ENCODE results near the gene GNAI3.

The GNAI3 gene

DNA sequence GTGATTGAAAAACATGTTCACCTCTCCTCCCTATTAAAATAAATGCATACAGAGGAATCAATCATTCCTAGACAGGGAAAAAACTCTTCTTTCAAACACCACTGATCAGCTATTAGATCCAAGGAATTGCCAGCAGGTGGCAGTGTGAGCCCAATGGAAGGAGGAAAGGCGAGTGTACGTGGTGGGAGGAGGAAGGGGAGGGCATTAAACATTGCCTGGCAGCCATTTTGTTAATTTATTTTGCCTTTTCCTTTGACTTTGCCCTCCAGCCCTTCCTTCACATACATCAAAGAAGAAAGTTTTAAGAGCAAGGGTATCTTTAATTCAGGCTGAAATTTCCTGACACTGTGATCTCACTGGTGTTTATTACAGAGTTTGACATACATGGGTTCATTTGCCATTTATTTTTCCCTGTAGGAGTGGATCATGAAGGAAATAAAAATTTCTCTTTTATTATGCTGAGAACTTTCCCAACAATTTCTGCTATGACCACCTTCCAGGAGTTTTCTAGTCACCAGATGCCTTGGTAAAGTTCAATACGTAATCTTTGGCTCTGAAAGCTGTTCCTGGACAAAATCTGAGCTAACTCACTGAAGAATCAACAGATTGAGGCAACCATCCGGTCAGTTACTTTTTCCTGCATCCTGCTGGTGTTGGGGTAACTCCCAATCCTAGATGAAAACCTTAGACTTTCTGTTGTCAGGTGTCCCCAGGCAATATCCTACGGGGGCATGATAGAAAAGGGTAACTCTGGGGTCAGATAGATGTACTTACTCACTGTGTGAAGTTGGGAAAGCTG, 1.9 kb upstream of the GNAI3 start:
- DNase-seq, result peak; percentile 86

DNA sequence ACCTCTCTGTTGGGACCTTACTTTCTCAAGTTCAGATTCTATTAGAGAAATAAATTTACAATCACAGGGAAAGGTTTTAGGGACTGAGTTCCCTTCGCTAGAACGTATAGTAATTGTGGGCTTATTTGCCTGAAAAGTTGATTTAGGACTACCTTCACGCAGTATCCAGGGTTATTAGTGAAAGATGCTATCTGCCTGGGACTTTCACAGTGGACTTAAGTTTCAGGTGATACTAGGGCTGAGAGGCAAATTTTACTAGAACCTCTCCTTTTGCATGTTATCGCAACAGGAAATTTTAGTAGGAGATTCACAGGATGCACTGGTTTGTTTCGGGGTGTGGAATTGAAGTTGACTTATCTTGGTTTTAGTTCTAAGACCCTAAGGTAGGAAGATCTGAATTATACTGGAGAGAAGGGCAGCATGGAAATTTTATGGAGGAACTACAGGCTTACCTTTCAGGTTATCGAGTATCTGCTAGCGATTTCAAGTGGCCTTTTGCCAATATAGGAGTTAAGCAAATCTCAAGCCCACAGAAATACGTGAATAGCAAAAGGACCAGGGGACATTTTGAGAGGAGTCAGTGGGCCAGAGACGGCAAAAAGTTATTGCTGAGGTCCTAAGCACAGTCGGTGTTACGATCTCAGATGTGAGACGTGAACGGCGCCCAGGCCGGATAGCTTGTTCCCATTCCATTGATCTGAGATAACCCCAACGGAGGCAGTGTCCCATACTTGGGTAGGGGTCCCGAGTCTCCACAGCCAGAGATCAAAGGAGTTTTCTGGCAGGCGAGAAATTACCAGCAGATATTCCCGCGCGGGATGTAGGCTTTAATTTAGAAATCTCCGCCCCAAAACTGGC, 723 bp upstream of the GNAI3 start:
- no peak for DNase-seq

DNA sequence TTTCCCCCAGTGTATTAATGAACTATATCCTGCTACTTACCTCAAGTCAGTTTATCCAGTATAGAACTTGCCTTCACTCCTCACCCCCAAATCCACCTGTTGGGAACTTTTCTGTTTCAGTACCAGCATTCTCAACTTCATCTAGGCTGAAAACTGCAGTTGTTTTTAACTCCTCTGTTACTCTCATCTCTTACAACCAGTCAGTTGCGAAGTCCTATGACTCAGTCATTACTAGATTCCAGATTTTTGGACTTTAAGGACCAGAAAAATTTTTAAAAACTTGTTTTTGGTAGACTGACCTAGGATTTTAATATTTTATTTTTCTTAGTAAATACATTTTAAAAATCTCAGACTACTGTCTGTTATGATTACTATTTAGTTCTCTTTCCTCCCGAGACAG, 8.1 kb downstream of the GNAI3 start:
- no peak for DNase-seq

DNA sequence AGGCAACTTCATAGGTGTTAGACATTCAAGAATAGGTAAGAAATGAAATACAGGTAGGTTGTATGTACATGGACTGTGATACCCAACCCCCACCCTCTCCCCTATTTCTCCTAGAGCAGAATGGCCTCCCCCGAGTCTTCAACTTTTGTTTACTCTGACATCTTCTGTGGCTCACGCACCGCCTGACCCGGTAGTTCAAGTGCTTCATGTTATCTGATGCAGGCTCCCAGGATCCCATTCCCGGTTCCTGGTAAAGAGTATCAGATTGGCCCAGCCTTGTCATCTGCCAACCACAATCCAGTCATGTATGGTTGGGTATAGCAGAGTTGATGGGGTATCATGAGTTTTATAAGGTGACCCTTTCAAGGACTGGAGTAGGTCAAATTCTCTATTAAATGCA, 9.1 kb downstream of the GNAI3 start:
- DNase-seq, result no peak

DNA sequence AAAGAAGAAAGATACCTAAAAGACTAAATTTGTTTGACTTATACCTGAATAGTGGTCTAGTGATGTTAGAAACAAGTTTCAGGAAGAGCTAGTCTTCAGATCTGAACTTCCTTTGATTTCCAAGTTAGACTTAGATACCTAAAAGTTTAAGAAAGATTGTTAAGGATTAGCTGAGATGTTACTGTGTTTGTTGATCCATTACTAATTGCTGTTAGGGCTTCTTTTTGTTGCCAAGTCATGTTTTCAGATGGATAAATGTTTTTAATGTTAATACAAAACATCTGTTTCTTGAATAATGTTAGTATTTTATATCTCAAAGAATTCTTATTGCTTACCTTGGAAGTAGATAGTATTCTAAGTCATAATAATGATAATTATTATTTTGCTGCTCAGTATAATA, 11.6 kb downstream of the GNAI3 start:
- no peak for DNase-seq

DNA sequence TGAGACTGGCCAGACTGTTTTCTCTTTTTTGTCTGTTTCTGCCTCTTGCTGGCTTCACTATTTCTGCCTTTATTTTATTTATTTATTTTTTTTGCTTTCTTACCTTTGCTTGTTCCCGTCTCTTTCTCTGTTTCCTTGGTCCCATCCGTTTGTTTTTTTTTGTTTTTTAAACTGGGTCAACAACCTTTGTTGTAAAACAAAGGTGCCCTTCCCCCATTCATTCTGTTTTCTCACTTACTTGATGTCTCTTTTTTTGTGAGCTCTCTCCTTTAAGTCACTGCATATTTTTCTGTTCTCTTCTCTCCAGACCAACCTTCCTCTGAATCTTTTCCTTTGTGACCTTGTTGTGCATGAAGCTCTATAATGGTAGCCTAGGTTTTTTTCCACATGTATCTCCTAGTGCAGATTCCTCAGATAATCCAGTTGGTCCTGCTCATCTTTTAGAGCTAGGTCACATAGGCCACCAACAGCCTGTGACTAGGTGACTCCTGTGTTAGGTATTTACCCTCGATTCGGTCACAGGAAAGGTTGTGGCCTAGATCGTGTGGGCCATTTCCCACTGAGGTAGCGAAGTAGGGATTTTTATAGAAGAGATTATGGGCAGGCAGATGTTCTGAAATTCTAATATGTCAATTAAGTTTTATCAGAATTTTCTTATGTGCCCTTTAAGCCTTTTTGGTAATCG, 15.9 kb downstream of the GNAI3 start:
- DNase-seq, result no peak

DNA sequence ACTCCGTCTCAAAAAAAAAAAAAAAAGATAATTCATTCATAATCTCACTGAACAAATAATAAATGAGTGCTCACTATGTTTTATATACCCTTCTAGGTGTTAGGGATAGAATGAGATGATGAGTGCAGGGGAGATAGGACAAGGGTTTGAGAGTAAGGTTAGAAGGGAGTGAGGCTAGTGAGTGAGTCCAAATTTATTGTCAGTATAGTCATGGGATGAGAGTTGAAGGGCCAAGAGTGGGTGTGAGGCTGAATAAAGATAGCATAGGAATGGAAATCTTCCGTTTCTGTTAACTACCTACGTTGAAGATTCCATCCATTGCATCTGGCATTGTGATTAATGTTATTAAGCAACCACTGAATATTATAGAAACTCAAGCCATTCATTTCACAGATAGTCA, 16.8 kb downstream of the GNAI3 start:
- no peak for DNase-seq

DNA sequence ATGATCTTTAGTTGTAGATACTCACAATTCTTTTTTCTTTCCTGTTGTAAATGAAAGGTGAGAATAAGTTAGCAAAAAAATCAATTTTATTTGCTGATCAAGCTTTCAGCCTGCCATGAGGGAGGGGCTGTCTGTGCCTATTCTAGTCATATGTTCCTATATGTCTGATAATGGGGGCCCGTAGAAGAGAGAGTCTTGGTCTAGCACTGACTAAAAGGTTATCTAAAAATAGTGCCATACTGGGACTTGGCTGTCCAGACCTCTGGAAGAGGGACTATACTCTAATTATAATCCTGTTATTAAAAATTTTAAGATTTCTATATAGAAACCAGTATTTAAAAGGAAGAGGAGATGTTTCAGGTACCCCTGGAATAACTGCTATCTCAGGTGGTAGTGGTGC, 18.6 kb downstream of the GNAI3 start:
- DNase-seq, result no peak

DNA sequence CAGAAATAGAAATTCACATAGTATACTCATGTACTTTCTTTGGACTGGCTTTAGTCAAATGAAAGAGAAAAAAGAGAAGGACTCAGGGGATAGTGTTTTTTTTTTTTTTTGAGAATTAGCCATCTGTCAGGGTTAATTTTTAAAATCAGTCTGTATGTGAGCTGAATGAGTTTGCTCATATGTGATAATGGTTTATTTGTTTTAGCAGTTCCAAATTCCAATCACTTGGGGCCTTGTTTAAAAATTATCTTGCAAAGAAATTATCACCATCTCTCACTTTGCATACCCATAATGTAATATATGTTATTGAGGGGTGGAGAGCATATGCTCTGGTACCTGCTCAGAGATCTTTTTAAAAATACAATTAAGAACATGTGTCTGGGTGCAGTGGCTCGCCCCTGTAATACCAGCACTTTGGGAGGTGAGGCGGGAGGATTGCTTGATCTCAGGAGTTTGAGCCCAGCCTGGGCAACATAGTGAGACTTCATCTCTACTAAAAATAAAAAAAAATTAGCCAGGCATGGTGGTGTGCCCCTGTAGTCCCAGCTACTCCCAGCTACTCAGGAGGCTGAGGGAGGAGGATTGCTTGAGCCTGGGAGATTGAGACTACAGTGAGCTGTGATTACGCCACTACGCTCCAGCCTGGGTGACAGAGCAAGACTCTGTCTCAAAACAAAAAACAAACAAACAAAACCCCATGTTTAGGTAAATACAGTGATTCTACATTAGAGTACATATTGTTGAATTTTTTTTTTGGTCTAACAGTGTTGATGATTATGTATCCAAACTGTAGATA, 19.7 kb downstream of the GNAI3 start:
- no peak for DNase-seq

DNA sequence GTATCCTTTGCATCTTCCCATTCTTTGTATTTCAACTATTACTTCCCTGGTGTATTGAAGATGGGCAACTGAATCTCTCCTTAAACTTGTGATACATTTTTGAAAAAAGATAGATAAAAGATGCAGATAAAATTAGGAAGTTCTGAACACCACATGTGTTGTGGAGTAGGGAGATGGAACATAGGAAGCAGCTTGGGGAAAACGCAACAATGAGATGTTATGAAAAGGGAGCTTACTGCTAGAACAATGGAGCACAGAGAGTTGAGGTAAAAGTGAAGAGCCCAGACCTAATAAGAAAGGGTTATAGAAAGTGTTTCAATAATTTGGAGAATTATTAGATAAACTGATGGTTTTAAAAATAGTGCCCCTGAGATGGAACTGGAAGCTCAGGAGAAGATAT, 20.9 kb downstream of the GNAI3 start:
- DNase-seq, result no peak

DNA sequence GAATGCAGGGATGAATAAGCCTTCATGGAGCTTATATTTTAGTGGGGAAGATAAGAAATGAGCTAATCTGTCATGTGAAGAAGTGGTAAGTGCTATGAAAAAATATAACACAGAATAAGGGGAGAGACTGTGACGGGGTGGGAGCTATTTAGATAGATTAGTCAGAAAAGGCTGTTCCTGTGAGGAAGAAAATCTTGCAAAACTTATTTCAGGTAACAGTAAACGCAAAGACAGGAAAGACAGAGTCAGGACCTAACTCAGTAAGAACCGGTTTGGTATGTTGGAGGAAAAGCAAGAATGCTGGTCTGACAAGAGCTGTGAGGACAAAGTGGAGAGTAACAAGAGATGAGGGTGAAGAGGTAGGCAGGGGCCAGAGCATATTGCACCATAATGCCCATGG, 22.0 kb downstream of the GNAI3 start:
- DNase-seq, result no peak

DNA sequence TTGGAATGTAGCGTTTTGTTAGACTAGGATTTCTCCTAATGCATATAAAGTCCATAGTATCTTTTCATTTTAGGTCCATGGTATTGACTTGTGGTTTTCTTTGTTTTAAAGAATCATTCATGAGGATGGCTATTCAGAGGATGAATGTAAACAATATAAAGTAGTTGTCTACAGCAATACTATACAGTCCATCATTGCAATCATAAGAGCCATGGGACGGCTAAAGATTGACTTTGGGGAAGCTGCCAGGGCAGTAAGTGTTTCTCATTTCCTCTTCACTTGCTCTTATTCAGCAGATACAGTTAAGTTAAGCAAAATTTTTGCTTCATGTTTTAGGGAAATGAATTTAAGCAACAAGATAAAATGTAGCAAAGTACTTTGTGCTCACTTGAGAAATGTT, 25.4 kb downstream of the GNAI3 start:
- no peak for DNase-seq

DNA sequence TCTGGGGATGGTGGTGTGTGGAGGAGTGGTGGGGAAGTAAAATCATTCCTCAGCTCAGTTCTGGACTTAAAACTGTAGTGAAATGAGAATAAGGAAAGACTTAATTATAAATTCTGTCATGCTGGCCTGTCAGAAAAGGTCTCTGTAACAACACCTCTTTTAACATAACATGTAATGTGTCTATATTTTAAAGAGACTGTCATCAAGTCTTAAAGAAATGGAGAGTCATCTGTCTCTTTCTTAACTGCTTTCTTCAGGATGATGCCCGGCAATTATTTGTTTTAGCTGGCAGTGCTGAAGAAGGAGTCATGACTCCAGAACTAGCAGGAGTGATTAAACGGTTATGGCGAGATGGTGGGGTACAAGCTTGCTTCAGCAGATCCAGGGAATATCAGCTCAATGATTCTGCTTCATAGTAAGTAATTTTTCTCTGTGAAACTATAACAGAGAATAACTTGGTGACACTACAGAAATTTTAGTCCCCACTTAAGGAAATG, 30.6 kb downstream of the GNAI3 start:
- DNase-seq, result no peak

DNA sequence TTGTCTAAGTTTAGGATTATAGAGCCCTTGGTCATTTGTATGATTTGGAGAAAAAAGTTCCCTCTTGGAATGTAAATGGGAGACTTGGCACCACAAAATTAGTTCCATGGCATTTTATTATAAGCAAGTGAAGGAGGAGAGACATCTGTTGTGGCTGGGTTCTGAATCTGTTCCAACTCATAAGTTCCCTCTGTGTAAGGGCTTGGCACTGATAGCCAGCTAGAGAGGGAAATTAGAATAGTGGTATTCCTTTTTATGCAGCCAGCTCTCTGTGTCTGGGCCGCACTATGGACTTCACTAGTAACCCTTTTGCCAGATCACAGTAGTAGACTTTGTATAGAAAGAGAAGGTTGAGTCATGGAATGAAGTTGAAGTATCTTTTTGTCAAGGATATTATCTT, 31.1 kb downstream of the GNAI3 start:
- no peak for DNase-seq

DNA sequence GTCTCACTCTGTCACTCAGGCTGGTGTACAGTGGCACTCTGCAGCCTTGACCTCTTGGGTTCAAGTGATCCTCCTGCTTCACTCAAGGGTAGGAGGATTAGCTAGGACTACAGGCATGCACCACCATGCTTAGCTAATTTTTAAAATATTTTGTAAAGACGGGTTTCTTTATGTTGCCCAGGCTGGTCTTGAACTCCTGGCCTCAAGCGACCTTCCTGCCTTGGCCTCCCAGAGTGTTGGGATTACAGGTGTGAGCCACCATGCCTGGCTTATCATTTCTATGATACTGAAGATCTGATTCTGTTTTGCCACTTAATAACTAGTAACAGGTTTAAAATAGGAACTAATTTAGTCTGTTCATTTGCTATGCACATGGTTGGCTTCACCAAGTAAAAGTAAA, 33.6 kb downstream of the GNAI3 start:
- DNase-seq, result no peak

DNA sequence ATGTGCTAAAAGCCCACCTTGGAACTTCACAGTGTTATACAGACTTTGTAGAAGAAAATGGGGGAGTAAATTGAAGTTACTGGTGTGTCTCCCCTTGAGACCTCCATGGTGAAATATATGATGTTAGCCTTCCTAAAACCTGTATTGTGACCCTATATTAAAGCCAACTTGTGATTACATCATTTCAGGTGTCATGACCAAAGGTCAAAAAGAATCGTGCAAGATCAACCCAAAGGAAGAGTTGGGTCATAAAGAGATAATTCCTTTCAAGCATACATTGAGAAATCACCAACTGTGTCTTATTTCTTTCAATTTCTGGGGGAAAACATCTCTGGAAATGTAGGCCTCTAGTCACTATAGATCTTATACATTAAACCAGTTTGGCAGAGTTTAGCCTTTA, 36.4 kb downstream of the GNAI3 start:
- DNase-seq, result no peak

DNA sequence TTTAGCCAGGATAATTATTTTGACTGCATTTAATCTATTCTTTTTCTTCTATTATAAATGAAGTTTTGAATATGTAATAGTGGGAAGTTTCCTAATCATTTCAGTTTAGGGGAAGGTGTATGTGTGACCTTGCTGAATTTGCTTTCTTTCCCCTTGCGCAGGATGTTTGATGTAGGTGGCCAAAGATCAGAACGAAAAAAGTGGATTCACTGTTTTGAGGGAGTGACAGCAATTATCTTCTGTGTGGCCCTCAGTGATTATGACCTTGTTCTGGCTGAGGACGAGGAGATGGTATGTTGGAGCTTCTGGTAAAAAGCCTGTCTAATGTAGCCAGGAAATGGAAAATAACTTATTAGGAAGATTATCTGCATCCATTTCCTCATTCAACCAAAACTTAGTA, 37.6 kb downstream of the GNAI3 start:
- no peak for DNase-seq

DNA sequence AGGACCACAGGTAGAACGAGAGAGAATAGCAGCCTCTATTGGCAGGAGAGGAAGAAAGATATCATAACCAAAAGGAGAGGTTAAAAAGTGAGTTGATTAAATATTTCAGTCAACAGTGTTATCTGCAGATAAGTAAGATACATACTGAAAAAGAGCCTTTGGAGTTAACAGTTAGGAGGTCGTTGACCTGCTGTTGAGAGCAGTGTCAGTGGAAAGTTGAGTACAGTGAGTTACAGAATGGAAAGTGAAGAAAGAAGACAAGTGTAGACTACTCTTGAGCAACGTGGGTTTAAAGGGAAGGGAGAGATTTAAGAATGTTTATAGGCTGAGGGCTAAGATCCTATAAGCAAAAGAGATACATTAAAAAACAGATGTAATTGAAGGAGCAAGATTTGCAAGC, 40.8 kb downstream of the GNAI3 start:
- no peak for DNase-seq

DNA sequence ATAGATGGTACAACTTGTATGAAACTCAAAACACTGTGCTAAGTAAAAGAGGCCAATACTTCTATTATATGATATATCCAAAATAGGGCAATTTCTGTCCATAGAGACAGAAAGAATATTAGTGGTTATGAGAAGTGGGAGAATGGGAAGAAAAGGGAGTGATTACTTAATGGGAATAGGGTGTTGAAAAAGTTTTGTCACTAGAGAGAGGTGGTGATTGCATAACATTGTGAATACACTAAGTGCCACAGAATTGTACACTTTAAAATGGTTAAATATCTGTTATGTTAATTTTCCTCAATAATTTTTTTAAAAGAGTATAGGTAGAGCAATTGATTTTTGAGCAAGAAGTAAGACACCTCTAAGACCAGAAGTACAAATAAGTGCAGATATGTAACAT, 41.3 kb downstream of the GNAI3 start:
- no peak for DNase-seq

DNA sequence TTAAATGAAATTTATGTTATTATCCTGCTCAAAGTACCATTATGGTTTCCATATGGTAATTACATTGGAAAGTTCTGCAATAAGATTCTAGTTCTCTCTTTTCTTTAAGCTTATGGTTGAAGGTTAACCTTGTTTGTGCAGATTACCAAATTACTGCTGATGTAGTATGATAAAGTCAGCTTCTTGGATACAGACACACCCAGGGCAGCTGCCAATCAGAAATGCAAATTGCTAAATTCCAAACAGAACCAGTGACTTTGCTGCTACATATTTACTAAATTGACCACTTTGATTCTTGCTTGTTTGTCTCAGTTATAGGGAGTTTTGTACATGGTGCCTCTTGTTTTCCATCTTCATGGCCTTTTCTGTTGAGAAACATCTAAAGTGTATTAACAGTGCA, 44.5 kb downstream of the GNAI3 start:
- DNase-seq, result no peak

DNA sequence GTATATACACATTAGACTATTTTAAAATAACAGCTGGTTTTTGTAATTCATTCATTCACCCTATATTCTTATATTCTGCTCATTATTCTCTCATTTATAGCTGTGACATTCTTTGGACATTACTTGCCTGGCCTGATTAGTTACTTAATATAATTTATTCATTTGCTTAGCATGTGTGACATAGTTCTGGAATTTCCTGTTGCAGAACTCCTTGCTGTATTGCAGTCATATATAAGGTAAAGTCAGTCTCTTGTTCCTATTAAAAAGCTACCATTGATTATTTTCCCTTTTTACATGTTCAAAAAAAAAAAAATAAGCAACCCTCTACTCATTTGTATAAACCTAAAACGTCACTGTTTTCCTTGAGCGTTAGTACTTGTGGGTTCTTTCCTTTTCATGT, 47.1 kb downstream of the GNAI3 start:
- no peak for DNase-seq

DNA sequence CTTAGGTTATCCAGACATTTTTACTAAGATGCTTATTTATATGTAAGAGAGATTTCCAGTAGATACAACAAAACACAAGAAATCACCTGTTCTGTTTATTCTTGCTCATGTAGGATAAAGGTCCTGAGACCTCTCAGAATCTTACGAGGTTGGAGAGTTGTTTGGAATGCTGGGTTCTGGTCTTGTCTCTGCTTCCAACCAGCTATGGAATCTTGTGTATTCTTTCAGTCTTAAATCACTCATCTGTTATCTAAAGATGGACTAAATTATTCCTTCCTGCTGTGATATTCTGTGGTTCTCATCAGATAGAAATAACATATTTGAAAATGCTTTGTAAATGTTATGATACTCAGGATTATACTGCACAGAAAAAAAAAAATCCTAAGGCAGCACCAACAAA, 49.7 kb downstream of the GNAI3 start:
- DNase-seq, result no peak

DNA sequence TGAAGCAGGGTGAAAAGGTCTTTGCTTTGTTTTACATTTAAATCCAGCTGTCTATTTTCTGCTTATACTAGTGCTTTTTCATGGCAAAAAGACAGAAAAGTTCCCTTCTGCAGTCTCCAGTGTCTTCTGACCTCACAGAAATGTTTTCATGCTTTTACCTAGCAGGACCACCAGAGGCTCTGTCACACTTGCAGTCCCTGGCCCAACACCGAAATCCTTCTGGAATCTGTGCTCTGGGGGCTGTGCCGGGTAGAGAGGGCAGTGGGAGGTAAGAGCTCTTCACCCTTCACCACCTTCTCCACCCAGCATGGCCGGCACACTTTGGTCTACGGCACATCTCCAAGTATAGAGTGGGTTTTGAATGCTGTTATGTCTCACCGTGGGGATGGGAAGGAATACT, 50.2 kb downstream of the GNAI3 start:
- DNase-seq, result no peak

Data from COR-L47 (cell line).